ENCODE results near the gene CSF3R.

CSF3R gene

GRCh38 chr1:36450270-36450918, 32.3 kb downstream of the CSF3R start, which contains the start of gene OSCP1:
TSS of gene OSCP1 (minus strand) at chr1:36450451. CDS start at chr1:36450369, 82 bp downstream.
- Histone ChIP-seq H3K27me3 (ENCODE audit: control insufficient read depth, insufficient read depth, low read length) (no peaks in the 10 kb centered on the region), H3K9ac (ENCODE audit: low read depth, low read length) (peak within 1 kb of the TSS; percentile 90), H3K4me1 (ENCODE audit: control insufficient read depth, insufficient read depth, low read length) (peaks cover 4% of the 10 kb centered on the region), H3K4me3 (ENCODE audit: low read length) (peak within 1 kb of the TSS; percentile 79), H3K9me3 (replicated peaks; ENCODE audit: low read length) (no peaks in the 10 kb centered on the region), H3K36me3 (ENCODE audit: insufficient read depth, low read length) (peaks cover 13% of the 10 kb centered on the region), H3K4me2 (ENCODE audit: low read length) (peak within 1 kb of the TSS; percentile 90)

- Histone ChIP-seq H3K36me3 (ENCODE audit: insufficient read depth, low read length) (no peaks in the 10 kb centered on the region), H3K4me1 (ENCODE audit: control insufficient read depth, insufficient read depth, low read length) (peaks cover 4% of the 10 kb centered on the region), H3K9ac (ENCODE audit: low read depth, low read length) (no peak overlapping the region), H3K4me3 (ENCODE audit: low read length) (no peak overlapping the region), H3K4me2 (ENCODE audit: low read length) (no peak overlapping the region), H3K9me3 (replicated peaks; ENCODE audit: low read length) (no peaks in the 10 kb centered on the region), H3K27me3 (ENCODE audit: control insufficient read depth, insufficient read depth, low read length) (no peaks in the 10 kb centered on the region)
Measured at GRCh38 chr1:36448530-36449056, 34.1 kb downstream of the CSF3R start.

- Histone ChIP-seq H3K9me3 (replicated peaks; ENCODE audit: low read length) (no peaks in the 10 kb centered on the region), H3K9ac (ENCODE audit: low read depth, low read length) (no peak overlapping the region), H3K36me3 (ENCODE audit: insufficient read depth, low read length) (no peaks in the 10 kb centered on the region), H3K4me1 (ENCODE audit: control insufficient read depth, insufficient read depth, low read length) (peaks cover 4% of the 10 kb centered on the region), H3K4me2 (ENCODE audit: low read length) (no peak overlapping the region), H3K27me3 (ENCODE audit: control insufficient read depth, insufficient read depth, low read length) (no peaks in the 10 kb centered on the region), H3K4me3 (ENCODE audit: low read length) (no peak overlapping the region)
Measured at GRCh38 chr1:36447450-36447849, 35.3 kb downstream of the CSF3R start.

GRCh38 chr1:36446746-36447145, 36.0 kb downstream of the CSF3R start:
- Histone ChIP-seq H3K9me3 (replicated peaks; ENCODE audit: low read length) (no peaks in the 10 kb centered on the region), H3K36me3 (ENCODE audit: insufficient read depth, low read length) (no peaks in the 10 kb centered on the region), H3K4me2 (ENCODE audit: low read length) (no peak overlapping the region), H3K27me3 (ENCODE audit: control insufficient read depth, insufficient read depth, low read length) (no peaks in the 10 kb centered on the region), H3K4me3 (ENCODE audit: low read length) (no peak overlapping the region), H3K4me1 (ENCODE audit: control insufficient read depth, insufficient read depth, low read length) (peaks cover 4% of the 10 kb centered on the region), H3K9ac (ENCODE audit: low read depth, low read length) (no peak overlapping the region)

GRCh38 chr1:36446271-36446670, 36.4 kb downstream of the CSF3R start:
- Histone ChIP-seq H3K4me2 (ENCODE audit: low read length) (no peak overlapping the region), H3K9me3 (replicated peaks; ENCODE audit: low read length) (no peaks in the 10 kb centered on the region), H3K27me3 (ENCODE audit: control insufficient read depth, insufficient read depth, low read length) (no peaks in the 10 kb centered on the region), H3K36me3 (ENCODE audit: insufficient read depth, low read length) (no peaks in the 10 kb centered on the region), H3K9ac (ENCODE audit: low read depth, low read length) (no peak overlapping the region), H3K4me3 (ENCODE audit: low read length) (no peak overlapping the region), H3K4me1 (ENCODE audit: control insufficient read depth, insufficient read depth, low read length) (peaks cover 4% of the 10 kb centered on the region)

- no peak overlapping the region for H3K9ac ChIP-seq (ENCODE audit: low read depth, low read length)
- no peaks in the 10 kb centered on the region for H3K36me3 ChIP-seq (ENCODE audit: insufficient read depth, low read length)
- H3K4me2 ChIP-seq (ENCODE audit: low read length): no peak overlapping the region
- H3K4me1 ChIP-seq (ENCODE audit: control insufficient read depth, insufficient read depth, low read length): no peaks in the 10 kb centered on the region
- no peaks in the 10 kb centered on the region for H3K9me3 ChIP-seq (replicated peaks; ENCODE audit: low read length)
- no peaks in the 10 kb centered on the region for H3K27me3 ChIP-seq (ENCODE audit: control insufficient read depth, insufficient read depth, low read length)
- no peak overlapping the region for H3K4me3 ChIP-seq (ENCODE audit: low read length)
Measured at GRCh38 chr1:36443297-36443696, 39.4 kb downstream of the CSF3R start.

GRCh38 chr1:36442337-36442736, 40.4 kb downstream of the CSF3R start:
- Histone ChIP-seq H3K4me2 (ENCODE audit: low read length) (no peak overlapping the region), H3K4me3 (ENCODE audit: low read length) (no peak overlapping the region), H3K9me3 (replicated peaks; ENCODE audit: low read length) (no peaks in the 10 kb centered on the region), H3K4me1 (ENCODE audit: control insufficient read depth, insufficient read depth, low read length) (no peaks in the 10 kb centered on the region), H3K9ac (ENCODE audit: low read depth, low read length) (no peak overlapping the region), H3K36me3 (ENCODE audit: insufficient read depth, low read length) (no peaks in the 10 kb centered on the region), H3K27me3 (ENCODE audit: control insufficient read depth, insufficient read depth, low read length) (no peaks in the 10 kb centered on the region)

- Histone ChIP-seq H3K4me3 (ENCODE audit: low read length) (no peak overlapping the region), H3K9me3 (replicated peaks; ENCODE audit: low read length) (no peaks in the 10 kb centered on the region), H3K4me2 (ENCODE audit: low read length) (no peak overlapping the region), H3K4me1 (ENCODE audit: control insufficient read depth, insufficient read depth, low read length) (peaks cover 3% of the 10 kb centered on the region), H3K9ac (ENCODE audit: low read depth, low read length) (no peak overlapping the region), H3K27me3 (ENCODE audit: control insufficient read depth, insufficient read depth, low read length) (no peaks in the 10 kb centered on the region), H3K36me3 (ENCODE audit: insufficient read depth, low read length) (no peaks in the 10 kb centered on the region)
Measured at GRCh38 chr1:36440646-36441045, 42.1 kb downstream of the CSF3R start.

- Histone ChIP-seq H3K4me2 (ENCODE audit: low read length) (no peak overlapping the region), H3K4me3 (ENCODE audit: low read length) (no peak overlapping the region), H3K36me3 (ENCODE audit: insufficient read depth, low read length) (no peaks in the 10 kb centered on the region), H3K9me3 (replicated peaks; ENCODE audit: low read length) (no peaks in the 10 kb centered on the region), H3K27me3 (ENCODE audit: control insufficient read depth, insufficient read depth, low read length) (no peaks in the 10 kb centered on the region), H3K9ac (ENCODE audit: low read depth, low read length) (no peak overlapping the region), H3K4me1 (ENCODE audit: control insufficient read depth, insufficient read depth, low read length) (peaks cover 3% of the 10 kb centered on the region)
Measured at GRCh38 chr1:36440044-36440443, 42.7 kb downstream of the CSF3R start.

- Histone ChIP-seq H3K36me3 (ENCODE audit: insufficient read depth, low read length) (no peaks in the 10 kb centered on the region), H3K4me1 (ENCODE audit: control insufficient read depth, insufficient read depth, low read length) (peaks cover 3% of the 10 kb centered on the region), H3K4me2 (ENCODE audit: low read length) (no peak overlapping the region), H3K4me3 (ENCODE audit: low read length) (no peak overlapping the region), H3K9me3 (replicated peaks; ENCODE audit: low read length) (no peaks in the 10 kb centered on the region), H3K9ac (ENCODE audit: low read depth, low read length) (no peak overlapping the region), H3K27me3 (ENCODE audit: control insufficient read depth, insufficient read depth, low read length) (no peaks in the 10 kb centered on the region)
Measured at GRCh38 chr1:36438715-36439114, 44.0 kb downstream of the CSF3R start.

GRCh38 chr1:36436821-36437220, 45.9 kb downstream of the CSF3R start:
- Histone ChIP-seq H3K9me3 (replicated peaks; ENCODE audit: low read length) (no peaks in the 10 kb centered on the region), H3K36me3 (ENCODE audit: insufficient read depth, low read length) (no peaks in the 10 kb centered on the region), H3K4me3 (ENCODE audit: low read length) (no peak overlapping the region), H3K27me3 (ENCODE audit: control insufficient read depth, insufficient read depth, low read length) (no peaks in the 10 kb centered on the region), H3K4me1 (ENCODE audit: control insufficient read depth, insufficient read depth, low read length) (peaks cover 3% of the 10 kb centered on the region), H3K4me2 (ENCODE audit: low read length) (no peak overlapping the region), H3K9ac (ENCODE audit: low read depth, low read length) (no peak overlapping the region)

- Histone ChIP-seq H3K4me3 (ENCODE audit: low read length) (no peak overlapping the region), H3K27me3 (ENCODE audit: control insufficient read depth, insufficient read depth, low read length) (no peaks in the 10 kb centered on the region), H3K9ac (ENCODE audit: low read depth, low read length) (no peak overlapping the region), H3K9me3 (replicated peaks; ENCODE audit: low read length) (no peaks in the 10 kb centered on the region), H3K4me2 (ENCODE audit: low read length) (no peak overlapping the region), H3K36me3 (ENCODE audit: insufficient read depth, low read length) (no peaks in the 10 kb centered on the region), H3K4me1 (ENCODE audit: control insufficient read depth, insufficient read depth, low read length) (peaks cover 3% of the 10 kb centered on the region)
Measured at GRCh38 chr1:36433102-36433501, 49.6 kb downstream of the CSF3R start.
